ENCODE measurements around the gene NEK6.

DNA sequence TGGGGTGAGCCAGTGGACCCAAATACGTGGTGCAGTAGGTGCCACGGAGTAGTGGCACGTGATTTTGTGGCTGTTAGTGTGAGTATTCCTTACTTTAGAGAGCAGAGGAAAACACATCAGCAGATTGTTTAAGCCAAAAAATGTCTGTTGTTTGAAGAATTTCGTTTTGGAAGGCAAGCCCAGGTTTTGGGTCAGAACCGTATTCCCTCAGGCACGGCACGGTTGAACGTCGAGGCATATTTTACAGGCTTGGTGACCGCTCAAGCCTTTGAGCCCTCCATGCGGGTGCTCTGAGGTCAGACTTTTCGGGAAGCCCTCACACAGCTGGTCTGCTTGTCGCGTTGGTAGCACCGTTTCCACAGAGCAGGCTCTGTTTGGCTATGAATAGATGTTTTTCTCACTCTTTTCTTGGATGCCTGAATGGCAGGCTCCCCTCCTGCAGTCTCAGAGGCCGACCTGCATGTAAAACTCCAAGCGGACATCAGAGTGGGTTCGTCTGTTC lies 27.2 kb downstream of the NEK6 start:
- TF ChIP-seq PHF8 (conservative IDR thresholded peaks at IDR 0.05; ENCODE audit: low read depth, low read length) (no peak), POU5F1 (IDR thresholded peaks at IDR 0.05; ENCODE audit: low read depth, low read length) (no peak), GABPA (IDR thresholded peaks at IDR 0.05; ENCODE audit: borderline replicate concordance, insufficient read depth, low read length) (no peak), EP300 (IDR thresholded peaks at IDR 0.05; ENCODE audit: borderline replicate concordance in 1 of 2, low read depth in 2 of 2, low read length in 2 of 2) (no peak)
- TF ChIP-seq, protein P1, sequence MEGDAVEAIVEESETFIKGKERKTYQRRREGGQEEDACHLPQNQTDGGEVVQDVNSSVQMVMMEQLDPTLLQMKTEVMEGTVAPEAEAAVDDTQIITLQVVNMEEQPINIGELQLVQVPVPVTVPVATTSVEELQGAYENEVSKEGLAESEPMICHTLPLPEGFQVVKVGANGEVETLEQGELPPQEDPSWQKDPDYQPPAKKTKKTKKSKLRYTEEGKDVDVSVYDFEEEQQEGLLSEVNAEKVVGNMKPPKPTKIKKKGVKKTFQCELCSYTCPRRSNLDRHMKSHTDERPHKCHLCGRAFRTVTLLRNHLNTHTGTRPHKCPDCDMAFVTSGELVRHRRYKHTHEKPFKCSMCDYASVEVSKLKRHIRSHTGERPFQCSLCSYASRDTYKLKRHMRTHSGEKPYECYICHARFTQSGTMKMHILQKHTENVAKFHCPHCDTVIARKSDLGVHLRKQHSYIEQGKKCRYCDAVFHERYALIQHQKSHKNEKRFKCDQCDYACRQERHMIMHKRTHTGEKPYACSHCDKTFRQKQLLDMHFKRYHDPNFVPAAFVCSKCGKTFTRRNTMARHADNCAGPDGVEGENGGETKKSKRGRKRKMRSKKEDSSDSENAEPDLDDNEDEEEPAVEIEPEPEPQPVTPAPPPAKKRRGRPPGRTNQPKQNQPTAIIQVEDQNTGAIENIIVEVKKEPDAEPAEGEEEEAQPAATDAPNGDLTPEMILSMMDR (IDR thresholded peaks at IDR 0.05; ENCODE audit: control extremely low read depth in 1 of 3, insufficient read depth in 1 of 3, low read depth in 1 of 3, low read length in 3 of 3) = no peak

Measured in H1 (cell line).